Common myeloid progenitor, CD34-positive (primary cell): Measurements from ENCODE around the gene ST7.

ENCODE experiments used
- CTCF ChIA-PET: fragments of 350-600 bp; sonication (Branson Sonifier 250); formaldehyde crosslinking; loops from one replicate; lab custom pipeline; 2021; ENCODE audit warnings: antibody characterized with exemption; lab: Charles Lee
- POLR2A ChIA-PET: fragments of 350-600 bp; sonication (Branson Sonifier 250); formaldehyde crosslinking; loops from one replicate; lab custom pipeline; 2021; ENCODE audit warnings: antibody characterized with exemption; lab: Charles Lee
- DNase-seq, 3 donors: peaks; one replicate each; pipeline versions ENCODE4 v3.0.0 to v3.0.0-alpha.2; 2013
- H3K27ac ChIP-seq, 2 experiments: 1 replicate in 1 of 2; 2 replicates in 1 of 2; pipeline ENCODE4 v1.7.0; 2013; ENCODE audit warnings: inconsistent platforms in 2 of 2, low read length in 2 of 2, mild to moderate bottlenecking in 2 of 2, low read depth in 1 of 2, moderate library complexity in 1 of 2; ENCODE audit not compliant: severe bottlenecking in 2 of 2, insufficient read depth in 1 of 2, poor library complexity in 1 of 2
- H3K27me3 ChIP-seq, 5 experiments: replicated peaks in 2 of 5; 1 replicate in 3 of 5; 2 replicates in 2 of 5; pipeline versions ENCODE4 v1.6.1 to v1.7.0; 2013; ENCODE audit warnings: low read length in 4 of 5, mild to moderate bottlenecking in 2 of 5, moderate library complexity in 2 of 5, inconsistent platforms in 1 of 5; ENCODE audit not compliant: insufficient read depth in 5 of 5, control insufficient read depth in 4 of 5
- H3K36me3 ChIP-seq, 4 experiments: 1 replicate in 2 of 4; 2 replicates in 2 of 4; pipeline versions ENCODE4 v1.6.1 to v1.7.0; 2013; ENCODE audit warnings: low read length in 3 of 4, control low read depth in 1 of 4, mild to moderate bottlenecking in 1 of 4; ENCODE audit not compliant: control insufficient read depth in 4 of 4, insufficient read depth in 4 of 4
- H3K4me1 ChIP-seq, 4 experiments: 1 replicate in 3 of 4; 2 replicates in 1 of 4; pipeline versions ENCODE4 v1.6.1 to v1.7.1; 2013; ENCODE audit warnings: low read length in 3 of 4, mild to moderate bottlenecking in 3 of 4, control low read depth in 1 of 4, inconsistent platforms in 1 of 4, moderate library complexity in 1 of 4; ENCODE audit not compliant: control insufficient read depth in 4 of 4, insufficient read depth in 4 of 4; ENCODE audit errors: control extremely low read depth in 1 of 4
- H3K4me3 ChIP-seq, 7 experiments: 1 replicate in 4 of 7; 2 replicates in 3 of 7; pipeline versions ENCODE4 v1.5.1 to v1.7.0; 2013; ENCODE audit warnings: mild to moderate bottlenecking in 7 of 7, low read length in 6 of 7, moderate library complexity in 6 of 7, inconsistent platforms in 2 of 7, low read depth in 2 of 7, control low read depth in 1 of 7; ENCODE audit not compliant: insufficient read depth in 4 of 7, control insufficient read depth in 1 of 7; ENCODE audit errors: extremely low read depth in 1 of 7
- H3K9me3 ChIP-seq, 5 experiments: 1 replicate in 4 of 5; 2 replicates in 1 of 5; pipeline versions ENCODE4 v1.6.1 to v1.7.1; 2013; ENCODE audit warnings: low read length in 4 of 5, mild to moderate bottlenecking in 2 of 5, inconsistent platforms in 1 of 5, low read depth in 1 of 5, moderate library complexity in 1 of 5; ENCODE audit not compliant: control insufficient read depth in 4 of 5, insufficient read depth in 2 of 5; ENCODE audit errors: control extremely low read depth in 1 of 5
- WGBS: methylation state at CpG from one replicate; pipeline ENCODE4 v1.1.5; 2013; ENCODE audit not compliant: insufficient coverage; 5-methylcytosine and 5-hydroxymethylcytosine counted together

ST7 gene

GRCh38 chr7:116991233-116991632 is 37.9 kb downstream of the ST7 start:
- no peaks in the 10 kb centered on the region for H3K27me3 ChIP-seq
- no peak overlapping the region for H3K4me3 ChIP-seq
- 100% methylated on average over 1 of the region's 3 CpGs for WGBS
- DNase-seq: no peak
- no peaks in the 10 kb centered on the region for H3K4me1 ChIP-seq
- peaks cover 0 to 11% (median 3%) of the 10 kb centered on the region in 5 experiments for H3K9me3 ChIP-seq
- ChIA-PET CTCF (interaction anchor here (1.0 to 13.0 kb wide), 4 partner anchors 10 to 131 kb away, joined by 3 to 278 read pairs (median 45); no protein-coding TSS in a partner anchor), POLR2A (no interaction called here)
- H3K27ac ChIP-seq: no peak overlapping the region
- H3K36me3 ChIP-seq: peaks cover 0 to 3% (median 1%) of the 10 kb centered on the region in 4 experiments

GRCh38 chr7:116994611-116995010 is 41.3 kb downstream of the ST7 start:
- WGBS: 100% methylated on average over 3 of the region's 6 CpGs
- DNase-seq: no peak
- Histone ChIP-seq H3K4me3 (no peak overlapping the region), H3K27ac (no peak overlapping the region), H3K36me3 (peaks cover 0 to 3% (median 1%) of the 10 kb centered on the region in 4 experiments), H3K4me1 (no peaks in the 10 kb centered on the region), H3K9me3 (peaks cover 0 to 11% (median 3%) of the 10 kb centered on the region in 5 experiments), H3K27me3 (no peaks in the 10 kb centered on the region)
- ChIA-PET POLR2A (no interaction called here), CTCF (interaction anchor here (1.6 to 2.0 kb wide), 3 partner anchors 9 to 125 kb away, joined by 6 to 11 read pairs (median 9); no protein-coding TSS in a partner anchor)

DNA sequence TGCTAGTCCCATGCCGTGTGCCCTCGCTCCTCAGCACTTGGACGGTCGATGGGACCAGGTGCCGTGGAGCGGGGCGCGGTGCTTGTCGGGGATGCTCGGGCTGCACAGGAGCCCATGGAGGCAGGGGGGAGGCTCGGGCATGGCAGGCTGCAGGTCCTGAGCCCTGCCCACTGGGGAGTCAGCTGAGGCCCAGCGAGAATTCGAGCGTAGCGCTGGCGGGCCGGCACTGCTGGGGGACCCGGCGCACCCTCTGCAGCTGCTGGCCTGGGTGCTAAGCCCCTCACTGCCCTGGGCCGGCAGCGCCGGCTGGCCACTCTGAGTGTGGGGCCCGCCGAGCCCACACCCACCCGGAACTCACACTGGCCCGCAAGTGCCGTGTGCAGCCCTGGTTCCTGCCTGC is 44.7 kb downstream of the ST7 start:
- no peak overlapping the region for H3K4me3 ChIP-seq
- H3K9me3 ChIP-seq: no peaks in the 10 kb centered on the region
- no peak overlapping the region for H3K27ac ChIP-seq
- 96% methylated on average over 26 of the region's 27 CpGs for WGBS
- H3K4me1 ChIP-seq: no peaks in the 10 kb centered on the region
- CTCF ChIA-PET: interaction anchor here (1.7 to 6.7 kb wide), 2 partner anchors 10 to 11 kb away, joined by 13 to 46 read pairs; no protein-coding TSS in a partner anchor
- no peaks in the 10 kb centered on the region for H3K36me3 ChIP-seq
- H3K27me3 ChIP-seq: no peaks in the 10 kb centered on the region
- no peak for DNase-seq
- POLR2A ChIA-PET: no interaction called here

GRCh38 chr7:116998567-116999175 is 45.4 kb downstream of the ST7 start:
- H3K27me3 ChIP-seq: no peaks in the 10 kb centered on the region
- H3K27ac ChIP-seq: no peak overlapping the region
- POLR2A ChIA-PET: no interaction called here
- CTCF ChIA-PET: interaction anchor here (0.7 to 6.7 kb wide), 4 partner anchors 10 to 120 kb away, joined by 3 to 46 read pairs (median 8); no protein-coding TSS in a partner anchor
- no peak overlapping the region for H3K4me3 ChIP-seq
- 83% methylated on average over 1 of the region's 2 CpGs for WGBS
- H3K36me3 ChIP-seq: no peaks in the 10 kb centered on the region
- H3K4me1 ChIP-seq: no peaks in the 10 kb centered on the region
- no peak for DNase-seq
- H3K9me3 ChIP-seq: no peaks in the 10 kb centered on the region

DNA sequence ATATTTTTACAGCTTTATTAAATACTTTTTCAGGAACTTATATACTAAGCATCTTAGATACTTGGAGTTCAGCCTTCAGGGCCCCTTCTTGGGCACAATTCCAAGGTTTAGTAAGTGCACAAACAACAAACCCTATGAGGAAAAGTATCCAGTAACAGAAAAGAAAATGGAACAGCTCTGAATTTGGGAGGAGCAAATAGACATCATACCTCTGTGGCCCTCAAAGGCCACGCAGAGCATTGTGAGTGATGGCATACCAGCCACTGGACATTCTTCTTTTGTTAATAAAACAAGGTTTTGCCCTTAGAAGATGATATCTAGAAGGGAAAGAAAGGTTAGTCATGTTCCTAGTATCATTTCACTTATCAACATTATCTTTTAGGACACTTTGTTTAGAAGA is 46.0 kb downstream of the ST7 start:
- Histone ChIP-seq H3K36me3 (no peaks in the 10 kb centered on the region), H3K4me1 (no peaks in the 10 kb centered on the region), H3K27me3 (no peaks in the 10 kb centered on the region), H3K4me3 (no peak overlapping the region), H3K27ac (no peak overlapping the region), H3K9me3 (no peaks in the 10 kb centered on the region)
- no CpG with 5 or more reads among the region's 1 CpG for WGBS
- no peak for DNase-seq
- ChIA-PET POLR2A (no interaction called here), CTCF (interaction anchor here (0.7 to 6.7 kb wide), 4 partner anchors 9 to 119 kb away, joined by 3 to 46 read pairs (median 8); no protein-coding TSS in a partner anchor)

DNA sequence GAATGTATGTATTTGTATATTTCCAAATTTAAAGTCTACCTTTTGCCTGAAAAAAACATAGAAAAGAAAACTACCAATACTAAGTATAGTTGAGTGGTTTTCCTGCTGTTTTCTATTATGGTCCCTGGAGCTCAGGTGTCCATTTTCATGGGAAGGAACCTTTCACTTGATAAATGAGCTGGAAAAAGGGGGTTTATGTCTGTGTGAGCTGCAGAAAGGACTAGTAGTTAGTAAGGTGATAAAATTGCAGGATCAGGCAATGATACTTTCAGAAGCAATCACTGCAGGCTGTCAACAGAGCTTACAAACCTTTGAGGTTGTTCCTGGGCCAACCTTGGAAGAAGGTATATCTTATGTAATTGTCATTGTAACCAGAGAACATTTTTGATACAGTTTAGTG is 48.0 kb downstream of the ST7 start:
- Histone ChIP-seq H3K4me3 (no peak overlapping the region), H3K27me3 (no peaks in the 10 kb centered on the region), H3K4me1 (no peaks in the 10 kb centered on the region), H3K36me3 (no peaks in the 10 kb centered on the region), H3K9me3 (no peaks in the 10 kb centered on the region), H3K27ac (no peak overlapping the region)
- no peak for DNase-seq
- CTCF ChIA-PET: interaction anchor here (1.1 to 6.7 kb wide), 4 partner anchors 10 to 37 kb away, joined by 3 to 46 read pairs (median 4); no protein-coding TSS in a partner anchor
- POLR2A ChIA-PET: no interaction called here

- no CpG with 5 or more reads among the region's 1 CpG for WGBS
- Histone ChIP-seq H3K4me3 (no peak overlapping the region), H3K27me3 (no peaks in the 10 kb centered on the region), H3K4me1 (peaks cover 6 to 21% (median 15%) of the 10 kb centered on the region in 4 experiments), H3K27ac (no peak overlapping the region), H3K9me3 (no peaks in the 10 kb centered on the region), H3K36me3 (no peaks in the 10 kb centered on the region)
- ChIA-PET CTCF (interaction anchor here (1.1 kb wide), 2 partner anchors 9 to 15 kb away, joined by 3 to 5 read pairs; no protein-coding TSS in a partner anchor), POLR2A (no interaction called here)
- no peak for DNase-seq
Measured at GRCh38 chr7:117004899-117005298, 51.6 kb downstream of the ST7 start.
